H1 (cell line): Measurements from ENCODE around the gene SMG9. TPM values are rescaled to one million over a fixed set of nuclear protein-coding genes. Genes with fewer than 3 reads are reported as not detected.

ENCODE experiments used
- CTCF ChIA-PET: fragments of 300-600 bp; sonication (Branson Sonifier 250); formaldehyde crosslinking; loops from one replicate; lab custom pipeline; 2021; ENCODE audit not compliant: partially characterized antibody; lab: Charles Lee
- POLR2A ChIA-PET: fragments of 300-600 bp; sonication (Branson Sonifier 250); formaldehyde crosslinking; loops from one replicate; lab custom pipeline; 2021; ENCODE audit warnings: inconsistent platforms; ENCODE audit not compliant: partially characterized antibody; lab: Charles Lee
- DNase-seq, 2 experiments: peaks; one replicate each; pipeline versions ENCODE4 v3.0.0 to v3.0.0-alpha.2; 2010 to 2022; ENCODE audit warnings: low spot score in 2 of 2, low read depth in 1 of 2, mixed read lengths in 1 of 2
- FAIRE-seq: peaks from 2 replicates; lab custom pipeline; 2011; peaks lifted over from hg19 to GRCh38; lab: Jason Lieb, UNC
- H2AFZ ChIP-seq: 2 replicates; pipeline ENCODE4 v1.8.1; 2012; ENCODE audit warnings: low read length, inconsistent platforms
- H2AK5ac ChIP-seq: 2 replicates; pipeline ENCODE4 v1.6.1; 2013; ENCODE audit warnings: low read depth, low read length
- H2BK120ac ChIP-seq: replicated peaks from 2 replicates; pipeline ENCODE3; 2013; ENCODE audit warnings: low read depth, low read length, inconsistent platforms
- H2BK12ac ChIP-seq: 2 replicates; pipeline ENCODE4 v1.6.1; 2013; ENCODE audit warnings: low read depth, low read length
- H2BK15ac ChIP-seq: 2 replicates; pipeline ENCODE4 v1.6.1; 2013; ENCODE audit warnings: low read length
- H2BK20ac ChIP-seq: 2 replicates; pipeline ENCODE4 v1.6.1; 2013; ENCODE audit warnings: low read length
- H2BK5ac ChIP-seq: 2 replicates; pipeline ENCODE4 v1.6.1; 2013; ENCODE audit warnings: low read depth, low read length
- H3K14ac ChIP-seq: 2 replicates; pipeline ENCODE4 v1.6.1; 2013; ENCODE audit warnings: inconsistent platforms; ENCODE audit not compliant: insufficient read length
- H3K18ac ChIP-seq: 2 replicates; pipeline ENCODE4 v1.6.1; 2013; ENCODE audit warnings: low read length; ENCODE audit errors: extremely low read depth
- H3K23ac ChIP-seq: 2 replicates; pipeline ENCODE4 v1.6.1; 2013; ENCODE audit warnings: inconsistent platforms; ENCODE audit not compliant: insufficient read length
- H3K23me2 ChIP-seq: 2 replicates; pipeline ENCODE4 v1.6.1; 2013; ENCODE audit warnings: low read depth, low read length
- H3K27ac ChIP-seq: 2 replicates; pipeline ENCODE4 v1.6.1; 2011; ENCODE audit warnings: low read depth, low read length, inconsistent platforms
- H3K27me3 ChIP-seq, 4 experiments: replicated peaks in 1 of 4; 1 replicate in 1 of 4; 2 replicates in 3 of 4; pipeline versions ENCODE4 v1.6.1 to v1.8.1; 2011 to 2013; ENCODE audit warnings: low read length in 3 of 4, mild to moderate bottlenecking in 3 of 4, inconsistent platforms in 2 of 4, mixed read lengths in 2 of 4, moderate library complexity in 1 of 4; ENCODE audit not compliant: control insufficient read depth in 3 of 4, insufficient read depth in 3 of 4; ENCODE audit errors: extremely low read depth in 1 of 4
- H3K36me3 ChIP-seq, 4 experiments: 2 replicates each; pipeline versions ENCODE4 v1.6.1 to v1.8.1; 2011 to 2013; ENCODE audit warnings: mild to moderate bottlenecking in 4 of 4, low read length in 3 of 4, moderate library complexity in 2 of 4, control low read depth in 1 of 4, inconsistent platforms in 1 of 4; ENCODE audit not compliant: insufficient read depth in 4 of 4, control insufficient read depth in 2 of 4
- H3K4ac ChIP-seq: replicated peaks from 2 replicates; pipeline ENCODE3; 2013; ENCODE audit warnings: low read length, low read depth, mixed read lengths, inconsistent platforms; ENCODE audit not compliant: insufficient read length
- H3K4me1 ChIP-seq, 4 experiments: replicated peaks in 1 of 4; 1 replicate in 1 of 4; 2 replicates in 3 of 4; pipeline versions ENCODE4 v1.6.1 to v1.8.1; 2011 to 2013; ENCODE audit warnings: low read length in 3 of 4, inconsistent platforms in 2 of 4, mixed read lengths in 1 of 4; ENCODE audit not compliant: insufficient read depth in 4 of 4, control insufficient read depth in 3 of 4
- H3K4me2 ChIP-seq, 2 experiments: 2 replicates each; pipeline versions ENCODE4 v1.6.1 to v1.8.1; 2011 to 2013; ENCODE audit warnings: low read depth in 2 of 2, low read length in 2 of 2, control low read depth in 1 of 2, inconsistent platforms in 1 of 2, mild to moderate bottlenecking in 1 of 2; ENCODE audit not compliant: insufficient read depth in 1 of 2
- H3K4me3 ChIP-seq, 4 experiments: fragments of 200-600, 300-600 bp in 1 of 4; sonication (generic), shearing (Covaris generic), sonication (Bioruptor Twin) in 1 of 4; 2 replicates each; pipeline versions ENCODE4 v1.5.1 to v1.8.1; 2011 to 2016; ENCODE audit warnings: low read length in 4 of 4, low read depth in 3 of 4, control low read depth in 2 of 4, inconsistent platforms in 2 of 4, mild to moderate bottlenecking in 2 of 4, mixed read lengths in 1 of 4, moderate library complexity in 1 of 4; ENCODE audit not compliant: insufficient read depth in 2 of 4; ENCODE audit errors: extremely low read depth in 1 of 4
- H3K56ac ChIP-seq: replicated peaks from 2 replicates; pipeline ENCODE3; 2013; ENCODE audit warnings: low read depth, mild to moderate bottlenecking, mixed read lengths, low read length, inconsistent platforms; ENCODE audit not compliant: insufficient read length
- H3K79me1 ChIP-seq: 2 replicates; pipeline ENCODE4 v1.6.1; 2013; ENCODE audit warnings: low read depth, low read length, control low read depth
- H3K79me2 ChIP-seq, 2 experiments: 2 replicates each; pipeline versions ENCODE4 v1.6.1 to v1.8.1; 2012 to 2013; ENCODE audit warnings: low read length in 2 of 2, mild to moderate bottlenecking in 2 of 2, inconsistent platforms in 1 of 2; ENCODE audit not compliant: insufficient read depth in 2 of 2, control insufficient read depth in 1 of 2
- H3K9ac ChIP-seq, 4 experiments: replicated peaks in 1 of 4; 1 replicate in 1 of 4; 2 replicates in 3 of 4; pipeline versions ENCODE4 v1.6.1 to v1.8.1; 2011 to 2013; ENCODE audit warnings: low read depth in 3 of 4, low read length in 3 of 4, control low read depth in 2 of 4, mild to moderate bottlenecking in 2 of 4, moderate library complexity in 2 of 4, inconsistent platforms in 1 of 4; ENCODE audit errors: extremely low read depth in 1 of 4
- H3K9me3 ChIP-seq, 2 experiments: 2 replicates each; pipeline versions ENCODE4 v1.6.1 to v1.8.1; 2012 to 2013; ENCODE audit warnings: mild to moderate bottlenecking in 2 of 2, moderate library complexity in 2 of 2, control low read depth in 1 of 2, inconsistent platforms in 1 of 2, low read depth in 1 of 2, low read length in 1 of 2, mixed read lengths in 1 of 2; ENCODE audit not compliant: insufficient read depth in 2 of 2
- H4K20me1 ChIP-seq, 2 experiments: replicated peaks in 1 of 2; 2 replicates each; pipeline versions ENCODE3 to v1.8.1; 2011 to 2013; ENCODE audit warnings: inconsistent platforms in 2 of 2, low read length in 2 of 2, mild to moderate bottlenecking in 1 of 2; ENCODE audit not compliant: insufficient read depth in 2 of 2, control insufficient read depth in 1 of 2
- H4K5ac ChIP-seq: 2 replicates; pipeline ENCODE4 v1.6.1; 2013; ENCODE audit warnings: low read length, low read depth, mixed read lengths, inconsistent platforms; ENCODE audit not compliant: insufficient read length
- H4K8ac ChIP-seq: 2 replicates; pipeline ENCODE4 v1.8.0; 2013; ENCODE audit warnings: mild to moderate bottlenecking, moderate library complexity, low read length, inconsistent platforms; ENCODE audit not compliant: insufficient read depth; ENCODE audit errors: extremely low read depth
- H4K91ac ChIP-seq: replicated peaks from 2 replicates; pipeline ENCODE3; 2013; ENCODE audit warnings: low read length, mixed read lengths, inconsistent platforms; ENCODE audit not compliant: insufficient read length
- CTCF ChIP-seq, 3 experiments: IDR thresholded peaks; 1 replicate in 2 of 3; 2 replicates in 1 of 3; pipeline versions ENCODE4 v1.5.1 to v1.6.1; 2011; ENCODE audit warnings: low read length in 3 of 3, mild to moderate bottlenecking in 3 of 3, inconsistent platforms in 2 of 3, low read depth in 1 of 3, moderate library complexity in 1 of 3; ENCODE audit not compliant: insufficient read depth in 1 of 3; ENCODE audit errors: control extremely low read depth in 1 of 3
- MAFK ChIP-seq: IDR thresholded peaks from 2 replicates; pipeline ENCODE4 v1.6.1; 2012; ENCODE audit warnings: low read depth, mild to moderate bottlenecking, improper control_type of control experiment, low read length
- RAD21 ChIP-seq, 2 experiments: IDR thresholded peaks in 1 of 2; conservative IDR thresholded peaks in 1 of 2; 2 replicates each; pipeline ENCODE4 v1.6.1; 2011; ENCODE audit warnings: low read depth in 2 of 2, low read length in 2 of 2, improper control_type of control experiment in 1 of 2, inconsistent platforms in 1 of 2, mild to moderate bottlenecking in 1 of 2, moderate library complexity in 1 of 2
- WGBS, 2 experiments: shearing (Covaris generic) in 1 of 2; methylation state at CpG; one replicate each; pipeline versions ENCODE4 v1.1.6 to v1.1.7; 2013 to 2015; ENCODE audit warnings: low lambda C conversion rate in 2 of 2, mixed read lengths in 2 of 2, inconsistent platforms in 1 of 2, low coverage in 1 of 2, missing lambda C conversion rate in 1 of 2; ENCODE audit not compliant: insufficient replicate concordance in 2 of 2, insufficient coverage in 1 of 2, insufficient read length in 1 of 2; ENCODE audit errors: extremely low coverage in 1 of 2, missing lambda C conversion rate in 1 of 2; 5-methylcytosine and 5-hydroxymethylcytosine counted together
- polyA plus RNA-seq, 7 experiments: library from polyadenylated mRNA; depleted of rRNA in 3 of 7; stranded (reverse) in 5 of 7; unstranded in 2 of 7; fragments of >200 nt in 5 of 7; fragments of 200-250 nt in 2 of 7; gene quantifications; 1 replicate in 5 of 7; 2 replicates in 1 of 7; 4 replicates in 1 of 7; pipeline versions ENCODE4 v1.2.1 to v1.2.3, GENCODE V29; 2011 to 2013; ENCODE audit warnings: missing spikeins in 2 of 7, mixed read lengths in 2 of 7
- total RNA-seq: library from RNA; stranded (reverse); fragmentation: NEBNext Ultra II Directional; extraction: Animal tissue kit (Norgen Biotek cat#: 25700); gene quantifications from 2 replicates; pipeline ENCODE4 v1.2.1, GENCODE V29; 2021

Gene SMG9
- total and polyA plus RNA-seq, 2 of the 8 experiments (the other 6 are each of a cell fraction or from before 2014, with no cell fraction given): 20.4 to 28.7 TPM

- no peaks in the 10 kb centered on the region for H3K79me2 ChIP-seq
- H4K20me1 ChIP-seq: peaks cover 0 to 4% of the 10 kb centered on the region in 2 experiments
- 77% methylated on average over 8 of the region's 8 CpGs; no CpG with 5 or more reads in 1 of the 2 experiments for WGBS, 2 experiments
- H4K8ac ChIP-seq: no peak overlapping the region
- peak; percentile 65 for FAIRE-seq
- TF ChIP-seq MAFK: no peak
- TF ChIP-seq RAD21 (IDR thresholded peaks at IDR 0.05 in 1 of 2, conservative IDR thresholded peaks at IDR 0.05 in 1 of 2; ENCODE audit: low read depth in 2 of 2, low read length in 2 of 2): peak; percentile 33 to 48; a peak in 3 of 4 replicates
- TF ChIP-seq CTCF (IDR thresholded peaks at IDR 0.05; ENCODE audit: control extremely low read depth in 1 of 3, insufficient read depth in 1 of 3, low read depth in 1 of 3, low read length in 3 of 3): peak; percentile 40 to 48 (median 41)
- H3K4me1 ChIP-seq: no peaks in the 10 kb centered on the region
- no peak overlapping the region for H3K4me3 ChIP-seq
- no peak overlapping the region for H3K9ac ChIP-seq
- no peak overlapping the region for H2BK15ac ChIP-seq
- H3K9me3 ChIP-seq: no peaks in the 10 kb centered on the region
- H3K27ac ChIP-seq: no peak overlapping the region
- ChIA-PET POLR2A (interaction anchor here (0.8 to 1.5 kb wide), 3 partner anchors 11 to 69 kb away, joined by 3 read pairs; no protein-coding TSS in a partner anchor), CTCF (interaction anchor here (0.6 to 4.0 kb wide), 8 partner anchors 9 to 103 kb away, joined by 3 to 25 read pairs (median 4); partner anchors contain the start of gene PLAUR)
- H3K56ac ChIP-seq: no peak overlapping the region
- H2BK12ac ChIP-seq: no peak overlapping the region
- H4K5ac ChIP-seq: no peak overlapping the region
- no peaks in the 10 kb centered on the region for H3K27me3 ChIP-seq
- no peak overlapping the region for H3K14ac ChIP-seq
- H3K79me1 ChIP-seq: no peaks in the 10 kb centered on the region
- no peaks in the 10 kb centered on the region for H3K36me3 ChIP-seq
- no peak for DNase-seq
- H3K23me2 ChIP-seq: no peaks in the 10 kb centered on the region
- no peak overlapping the region for H2BK120ac ChIP-seq
- no peak overlapping the region for H2AK5ac ChIP-seq
- H4K91ac ChIP-seq: no peak overlapping the region
- H3K4me2 ChIP-seq: no peak overlapping the region
- H2BK5ac ChIP-seq: no peak overlapping the region
- no peak overlapping the region for H3K4ac ChIP-seq
- H2BK20ac ChIP-seq: no peak overlapping the region
- no peak overlapping the region for H2AFZ ChIP-seq
- no peak overlapping the region for H3K18ac ChIP-seq
- H3K23ac ChIP-seq: no peak overlapping the region
Measured at GRCh38 chr19:43723588-43723987, 31.2 kb downstream of the SMG9 start.
